Activated CD4-positive, alpha-beta T cell treated with anti-CD3 and anti-CD28 coated beads, Interleukin-2, amount 50 U/mL, for 24 hours (primary cell): ENCODE data around the gene ASB16.

ENCODE experiments used
- DNase-seq, 2 donors: peaks; one replicate each; pipeline ENCODE4 v3.0.0-alpha.2; 2020; ENCODE audit warnings: low read depth in 1 of 2, low spot score in 1 of 2

Gene ASB16

GRCh38 chr17:44221862-44222111 lies 51.3 kb downstream of the ASB16 start:
- no peak for DNase-seq

- no peak for DNase-seq
These were observed 51.8 kb downstream of the ASB16 start for GRCh38 chr17:44222112-44222869.

GRCh38 chr17:44223541-44224071 lies 53.1 kb downstream of the ASB16 start:
- no peak for DNase-seq
